ENCODE data around the gene DYRK4. TPM values are rescaled to one million over a fixed set of nuclear protein-coding genes. Genes with fewer than 3 reads are reported as not detected.

DYRK4 gene
- polyA plus RNA-seq, 3 donors = 17.4 to 26.9 (median 22.4) TPM

GRCh38 chr12:4591180-4591687 is 29.2 kb downstream of the DYRK4 start:
- TF ChIP-seq CTCF (IDR thresholded peaks at IDR 0.05) = no peak
- 96% methylated on average over 5 of the region's 7 CpGs for WGBS (ENCODE audit: insufficient coverage)
- no peaks in the 10 kb centered on the region for H3K4me1 ChIP-seq (ENCODE audit: control insufficient read depth in 1 of 2, insufficient read depth in 2 of 2, low read length in 2 of 2)
- no peak overlapping the region for H3K27ac ChIP-seq (ENCODE audit: low read depth in 1 of 2, low read length in 2 of 2)
- H3K79me2 ChIP-seq (ENCODE audit: insufficient read depth, low read length) = no peaks in the 10 kb centered on the region
- peaks cover 3 to 5% (median 4%) of the 10 kb centered on the region in 3 donors for H3K27me3 Mint-ChIP-seq (ENCODE audit: low read depth in 3 of 3)
- no peak overlapping the region for H3K4me3 ChIP-seq (replicated peaks in 1 of 3; ENCODE audit: low read depth in 2 of 3, low read length in 3 of 3)
- no peak overlapping the region for H3K4me3 Mint-ChIP-seq
- no peaks in the 10 kb centered on the region for H3K4me1 Mint-ChIP-seq
- intact Hi-C loops (cut with micrococcal nuclease) = no loop called here
- H3K4me2 ChIP-seq (replicated peaks; ENCODE audit: extremely low read depth, low read length, poor library complexity, severe bottlenecking) = no peak overlapping the region
- no peak for DNase-seq
- H3K9me3 ChIP-seq (replicated peaks in 1 of 2; ENCODE audit: control insufficient read depth in 1 of 2, insufficient read depth in 1 of 2, low read length in 2 of 2) = no peaks in the 10 kb centered on the region
- H3K27me3 ChIP-seq (ENCODE audit: control insufficient read depth in 2 of 2, insufficient read depth in 2 of 2, low read length in 2 of 2) = no peaks in the 10 kb centered on the region
- H3K9me3 Mint-ChIP-seq = peaks cover 0 to 2% (median 0%) of the 10 kb centered on the region in 7 donors
- H3K36me3 Mint-ChIP-seq = no peaks in the 10 kb centered on the region
- no peak overlapping the region for H2AFZ ChIP-seq (ENCODE audit: insufficient read depth, low read depth, low read length, poor library complexity, severe bottlenecking)
- H3K9ac ChIP-seq (ENCODE audit: insufficient read depth, low read length, poor library complexity, severe bottlenecking) = no peak overlapping the region
- no peaks in the 10 kb centered on the region for H3K36me3 ChIP-seq (replicated peaks in 1 of 2; ENCODE audit: control insufficient read depth in 1 of 2, insufficient read depth in 2 of 2, low read length in 2 of 2)
- no peak overlapping the region for H3K27ac Mint-ChIP-seq
- H4K20me1 ChIP-seq (ENCODE audit: insufficient read depth, low read length) = no peaks in the 10 kb centered on the region

- Histone ChIP-seq H3K36me3 (replicated peaks in 1 of 2; ENCODE audit: control insufficient read depth in 1 of 2, insufficient read depth in 2 of 2, low read length in 2 of 2) (no peaks in the 10 kb centered on the region), H3K4me3 (replicated peaks in 1 of 3; ENCODE audit: low read depth in 2 of 3, low read length in 3 of 3) (no peak overlapping the region), H2AFZ (ENCODE audit: insufficient read depth, low read depth, low read length, poor library complexity, severe bottlenecking) (no peak overlapping the region), H3K27ac (ENCODE audit: low read depth in 1 of 2, low read length in 2 of 2) (no peak overlapping the region), H4K20me1 (ENCODE audit: insufficient read depth, low read length) (no peaks in the 10 kb centered on the region), H3K4me2 (replicated peaks; ENCODE audit: extremely low read depth, low read length, poor library complexity, severe bottlenecking) (no peak overlapping the region), H3K79me2 (ENCODE audit: insufficient read depth, low read length) (no peaks in the 10 kb centered on the region), H3K9me3 (replicated peaks in 1 of 2; ENCODE audit: control insufficient read depth in 1 of 2, insufficient read depth in 1 of 2, low read length in 2 of 2) (no peaks in the 10 kb centered on the region), H3K4me1 (ENCODE audit: control insufficient read depth in 1 of 2, insufficient read depth in 2 of 2, low read length in 2 of 2) (no peaks in the 10 kb centered on the region), H3K9ac (ENCODE audit: insufficient read depth, low read length, poor library complexity, severe bottlenecking) (no peak overlapping the region), H3K27me3 (ENCODE audit: control insufficient read depth in 2 of 2, insufficient read depth in 2 of 2, low read length in 2 of 2) (no peaks in the 10 kb centered on the region)
- no peaks in the 10 kb centered on the region for H3K9me3 Mint-ChIP-seq
- no peaks in the 10 kb centered on the region for H3K4me1 Mint-ChIP-seq
- no peaks in the 10 kb centered on the region for H3K36me3 Mint-ChIP-seq
- H3K27me3 Mint-ChIP-seq (ENCODE audit: low read depth in 3 of 3) = peaks cover 2% of the 10 kb centered on the region in 3 donors
- intact Hi-C loops (cut with micrococcal nuclease) = no loop called here
- no peak overlapping the region for H3K27ac Mint-ChIP-seq
- no peak for TF ChIP-seq CTCF (IDR thresholded peaks at IDR 0.05)
- H3K4me3 Mint-ChIP-seq = no peak overlapping the region
- WGBS (ENCODE audit: insufficient coverage) = 100% methylated on average over 4 of the region's 6 CpGs
- no peak for DNase-seq
Measured at GRCh38 chr12:4595881-4596280, 33.9 kb downstream of the DYRK4 start.

All from CD14-positive monocyte (primary cell).